ENCODE data around the gene ZNF277. TPM values are rescaled to one million over a fixed set of nuclear protein-coding genes. Genes with fewer than 3 reads are reported as not detected.

ZNF277 gene, protein sequence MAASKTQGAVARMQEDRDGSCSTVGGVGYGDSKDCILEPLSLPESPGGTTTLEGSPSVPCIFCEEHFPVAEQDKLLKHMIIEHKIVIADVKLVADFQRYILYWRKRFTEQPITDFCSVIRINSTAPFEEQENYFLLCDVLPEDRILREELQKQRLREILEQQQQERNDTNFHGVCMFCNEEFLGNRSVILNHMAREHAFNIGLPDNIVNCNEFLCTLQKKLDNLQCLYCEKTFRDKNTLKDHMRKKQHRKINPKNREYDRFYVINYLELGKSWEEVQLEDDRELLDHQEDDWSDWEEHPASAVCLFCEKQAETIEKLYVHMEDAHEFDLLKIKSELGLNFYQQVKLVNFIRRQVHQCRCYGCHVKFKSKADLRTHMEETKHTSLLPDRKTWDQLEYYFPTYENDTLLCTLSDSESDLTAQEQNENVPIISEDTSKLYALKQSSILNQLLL
- 28.3 TPM for polyA plus RNA-seq (2012; ENCODE audit: low read depth, missing spikeins)

DNA sequence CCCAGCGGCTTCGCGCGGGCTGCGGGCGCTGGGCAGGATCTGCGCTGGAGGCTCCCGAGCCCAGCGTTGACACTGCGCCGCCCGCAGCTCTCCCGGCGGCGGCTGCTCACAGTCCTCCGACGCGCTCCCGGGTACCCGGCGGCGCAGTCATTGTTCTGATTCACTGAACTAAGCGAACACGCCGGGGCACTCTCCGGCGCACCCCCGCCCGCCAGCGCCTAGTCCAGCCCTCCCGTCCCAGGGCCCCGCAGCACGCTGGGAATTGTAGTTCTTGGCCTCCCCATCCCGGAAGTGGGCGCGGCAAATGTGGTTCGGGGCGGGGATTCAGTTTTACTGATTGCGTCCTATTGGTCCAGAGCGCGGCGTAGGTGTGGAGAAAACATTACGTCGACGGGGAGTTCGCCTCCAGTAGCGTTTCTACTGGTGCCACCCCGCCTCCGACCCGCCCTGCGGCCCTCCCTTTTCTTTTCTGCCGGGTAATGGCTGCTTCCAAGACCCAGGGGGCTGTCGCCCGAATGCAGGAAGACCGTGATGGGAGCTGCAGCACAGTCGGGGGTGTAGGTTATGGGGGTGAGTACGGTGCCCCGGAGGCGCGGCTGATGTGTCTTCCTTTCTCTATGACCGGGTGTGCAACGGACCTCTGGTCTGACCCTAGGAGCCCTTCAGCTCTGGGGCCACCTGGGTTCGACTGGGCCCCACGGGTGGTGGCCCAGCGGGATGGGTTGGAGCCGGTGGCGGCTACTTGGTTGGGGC is at the start of gene ZNF277, which contains the start of gene DOCK4:
Gene ZNF277, plus strand, starts transcription at position 458 of the 753 bp plus-strand sequence. Its CDS starts 22 bp downstream, at position 480.
Gene DOCK4, minus strand, starts transcription at position 162 of the 753 bp plus-strand sequence. CDS start 261 bp downstream, outside the sequence.
- peak; percentile 95 for FAIRE-seq
- peak; percentile 82 for DNase-seq (ENCODE audit: insufficient read length, low spot score)
- no peak for TF ChIP-seq POLR2A (IDR thresholded peaks at IDR 0.05; ENCODE audit: low read depth, low read length)
- TF ChIP-seq TAF1 (IDR thresholded peaks at IDR 0.05; ENCODE audit: low read depth, low read length) = peak; percentile 72

DNA sequence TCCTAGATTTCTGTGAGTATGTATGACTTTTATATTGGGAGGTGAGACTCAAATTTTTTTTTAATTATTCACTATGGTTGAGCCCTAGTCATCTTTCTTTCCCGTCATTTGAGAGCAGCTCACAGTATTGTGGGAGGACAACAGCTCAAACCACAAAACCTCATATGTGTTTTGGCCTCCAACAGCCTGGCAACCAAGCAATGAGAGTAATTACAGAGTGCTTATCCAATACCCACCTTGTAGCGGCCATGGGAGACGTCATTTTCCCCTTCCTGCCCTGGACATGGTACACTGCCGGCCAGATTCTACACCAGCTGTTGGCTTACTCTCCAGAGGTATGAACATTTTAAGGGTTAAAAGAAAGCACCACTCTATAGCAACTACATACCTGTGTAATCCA is 49.4 kb upstream of the ZNF277 start:
- DNase-seq (ENCODE audit: insufficient read length, low spot score) (no peak), FAIRE-seq (peak; percentile 5)
- TF ChIP-seq POLR2AphosphoS5 (IDR thresholded peaks at IDR 0.05; ENCODE audit: low read depth, low read length) = no peak
- no peak for TF ChIP-seq POLR2A (IDR thresholded peaks at IDR 0.05; ENCODE audit: low read depth, low read length)
- TF ChIP-seq PAX5 (IDR thresholded peaks at IDR 0.05; ENCODE audit: insufficient read depth, low read length, severe bottlenecking) = no peak
- no peak for TF ChIP-seq POU2F2 (IDR thresholded peaks at IDR 0.05; ENCODE audit: low read depth, low read length)
- no peak for TF ChIP-seq SPI1 (IDR thresholded peaks at IDR 0.05; ENCODE audit: low read depth, low read length)
- no peak for TF ChIP-seq TAF1 (IDR thresholded peaks at IDR 0.05; ENCODE audit: low read depth, low read length)

DNA sequence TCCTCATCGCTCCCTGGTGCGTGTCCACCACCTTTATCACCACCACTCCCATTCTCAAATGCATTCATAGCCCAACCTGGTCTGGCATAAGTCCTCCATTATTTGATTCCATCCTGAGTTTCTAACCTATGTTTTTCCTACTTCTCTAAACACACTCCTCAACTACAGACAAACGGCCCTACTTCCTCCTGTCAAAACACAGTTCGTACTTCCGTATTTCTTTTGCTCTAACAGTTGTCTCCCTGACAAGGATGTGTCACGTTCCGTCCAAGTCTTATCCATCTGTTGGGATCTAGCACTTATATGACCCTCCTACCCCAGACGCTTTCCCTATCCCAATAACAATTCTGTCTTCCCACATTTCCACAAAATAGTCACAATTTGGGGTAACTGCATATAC is 47.1 kb upstream of the ZNF277 start:
- FAIRE-seq (no peak), DNase-seq (ENCODE audit: insufficient read length, low spot score) (no peak)
- TF ChIP-seq POU2F2 (IDR thresholded peaks at IDR 0.05; ENCODE audit: low read depth, low read length) (no peak), SPI1 (IDR thresholded peaks at IDR 0.05; ENCODE audit: low read depth, low read length) (no peak), TAF1 (IDR thresholded peaks at IDR 0.05; ENCODE audit: low read depth, low read length) (no peak), POLR2AphosphoS5 (IDR thresholded peaks at IDR 0.05; ENCODE audit: low read depth, low read length) (no peak), PAX5 (IDR thresholded peaks at IDR 0.05; ENCODE audit: insufficient read depth, low read length, severe bottlenecking) (no peak), POLR2A (IDR thresholded peaks at IDR 0.05; ENCODE audit: low read depth, low read length) (no peak)

DNA sequence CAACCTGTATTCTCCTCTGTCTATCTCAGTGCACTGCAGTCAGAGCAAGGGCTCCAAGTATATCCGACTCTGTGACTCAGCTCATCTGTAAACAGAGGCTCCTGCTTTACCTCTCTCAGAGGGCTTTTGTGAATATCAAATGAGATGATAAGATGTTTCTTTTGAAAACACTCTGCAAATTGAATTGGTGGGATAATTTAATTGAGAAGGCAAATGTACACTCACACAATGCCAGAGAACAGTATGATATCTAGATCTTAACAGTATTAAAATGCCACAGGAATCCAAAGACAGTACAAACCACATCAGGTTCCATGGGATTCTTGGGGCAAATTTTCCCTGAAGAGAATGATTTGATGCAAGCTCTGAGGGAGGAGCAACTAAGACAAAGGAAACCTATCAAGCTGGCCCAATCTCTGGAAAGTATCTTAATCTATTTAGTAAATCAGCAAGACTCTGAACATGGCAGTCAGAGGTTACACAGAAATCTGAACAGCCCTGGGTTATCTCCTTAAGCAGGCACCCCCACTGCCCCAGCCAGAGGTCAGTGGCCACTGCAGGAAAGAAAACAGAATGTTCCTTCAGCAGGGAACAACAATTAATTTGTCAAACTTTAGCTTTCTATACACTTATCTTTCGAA is 46.2 kb upstream of the ZNF277 start:
- DNase-seq (ENCODE audit: insufficient read length, low spot score) (no peak), FAIRE-seq (no peak)
- no peak for TF ChIP-seq TAF1 (IDR thresholded peaks at IDR 0.05; ENCODE audit: low read depth, low read length)
- TF ChIP-seq POLR2A (IDR thresholded peaks at IDR 0.05; ENCODE audit: low read depth, low read length) = no peak
- no peak for TF ChIP-seq PAX5 (IDR thresholded peaks at IDR 0.05; ENCODE audit: insufficient read depth, low read length, severe bottlenecking)
- TF ChIP-seq POU2F2 (IDR thresholded peaks at IDR 0.05; ENCODE audit: low read depth, low read length) = no peak
- no peak for TF ChIP-seq POLR2AphosphoS5 (IDR thresholded peaks at IDR 0.05; ENCODE audit: low read depth, low read length)
- no peak for TF ChIP-seq SPI1 (IDR thresholded peaks at IDR 0.05; ENCODE audit: low read depth, low read length)

DNA sequence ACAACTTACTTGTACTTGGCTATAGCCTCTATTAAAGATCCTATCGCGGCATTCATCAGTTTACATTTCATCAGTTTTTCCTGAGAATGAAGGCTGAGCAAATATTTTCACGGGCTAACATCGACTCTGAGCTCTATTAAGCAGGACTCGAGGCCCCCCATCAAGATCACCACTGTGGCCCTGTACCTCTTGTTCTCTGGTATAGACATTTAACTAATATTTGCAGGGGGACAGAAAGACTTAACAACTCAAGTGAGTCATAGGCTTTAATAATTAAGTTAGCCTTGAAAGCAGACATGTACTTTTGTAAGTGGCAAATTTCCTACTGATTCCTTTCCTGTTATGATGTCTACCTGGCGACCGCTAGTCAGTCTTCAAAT is 45.7 kb upstream of the ZNF277 start:
- DNase-seq (ENCODE audit: insufficient read length, low spot score) = no peak
- no peak for TF ChIP-seq SPI1 (IDR thresholded peaks at IDR 0.05; ENCODE audit: low read depth, low read length)
- TF ChIP-seq PAX5 (IDR thresholded peaks at IDR 0.05; ENCODE audit: insufficient read depth, low read length, severe bottlenecking) = no peak
- no peak for TF ChIP-seq POLR2A (IDR thresholded peaks at IDR 0.05; ENCODE audit: low read depth, low read length)
- TF ChIP-seq TAF1 (IDR thresholded peaks at IDR 0.05; ENCODE audit: low read depth, low read length) = no peak
- no peak for TF ChIP-seq POU2F2 (IDR thresholded peaks at IDR 0.05; ENCODE audit: low read depth, low read length)
- TF ChIP-seq POLR2AphosphoS5 (IDR thresholded peaks at IDR 0.05; ENCODE audit: low read depth, low read length) = no peak
- no peak for FAIRE-seq

DNA sequence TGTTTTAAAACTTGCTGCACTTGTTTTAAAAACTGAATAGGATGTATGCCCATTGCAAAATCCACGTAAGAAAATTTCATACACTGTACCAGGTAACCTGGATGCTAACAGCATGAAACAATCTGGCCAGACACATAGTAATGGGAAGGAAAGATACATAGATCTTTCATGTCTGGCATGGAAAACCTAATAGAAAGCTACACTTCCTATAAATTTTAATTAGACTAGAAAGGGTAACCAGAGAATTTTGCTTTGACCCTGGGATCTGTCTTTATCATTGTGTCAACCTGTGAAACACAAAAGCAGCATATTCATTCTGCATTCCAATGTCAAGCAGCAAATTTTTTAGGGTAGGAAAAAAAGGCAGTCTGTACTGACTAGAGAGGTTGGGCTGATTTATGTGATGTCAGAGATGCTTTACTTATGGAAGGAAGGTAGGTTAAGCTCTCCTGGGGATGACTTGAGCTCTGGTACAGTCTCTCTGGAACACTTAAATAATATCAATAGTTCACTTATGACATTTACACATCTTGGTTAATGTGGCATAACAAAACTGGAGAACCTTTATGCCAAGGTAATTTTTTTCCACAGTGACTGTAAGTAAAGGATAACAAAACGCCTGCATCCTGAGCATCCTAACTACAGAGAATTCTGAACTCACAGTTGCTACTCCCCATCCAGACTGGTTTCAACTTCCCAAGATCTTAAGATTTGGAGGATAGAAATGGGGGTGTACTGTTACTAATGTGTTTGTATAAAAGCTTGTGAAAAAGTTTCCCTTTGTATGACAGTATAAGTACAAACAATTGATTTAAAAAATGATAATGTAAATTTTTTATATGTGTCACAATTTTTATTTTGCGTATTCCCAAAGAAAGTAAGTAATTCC is 45.0 kb upstream of the ZNF277 start:
- TF ChIP-seq TAF1 (IDR thresholded peaks at IDR 0.05; ENCODE audit: low read depth, low read length) (no peak), POLR2AphosphoS5 (IDR thresholded peaks at IDR 0.05; ENCODE audit: low read depth, low read length) (no peak), PAX5 (IDR thresholded peaks at IDR 0.05; ENCODE audit: insufficient read depth, low read length, severe bottlenecking) (no peak), SPI1 (IDR thresholded peaks at IDR 0.05; ENCODE audit: low read depth, low read length) (no peak), POU2F2 (IDR thresholded peaks at IDR 0.05; ENCODE audit: low read depth, low read length) (no peak), POLR2A (IDR thresholded peaks at IDR 0.05; ENCODE audit: low read depth, low read length) (no peak)
- DNase-seq (ENCODE audit: insufficient read length, low spot score) = no peak
- FAIRE-seq = no peak

DNA sequence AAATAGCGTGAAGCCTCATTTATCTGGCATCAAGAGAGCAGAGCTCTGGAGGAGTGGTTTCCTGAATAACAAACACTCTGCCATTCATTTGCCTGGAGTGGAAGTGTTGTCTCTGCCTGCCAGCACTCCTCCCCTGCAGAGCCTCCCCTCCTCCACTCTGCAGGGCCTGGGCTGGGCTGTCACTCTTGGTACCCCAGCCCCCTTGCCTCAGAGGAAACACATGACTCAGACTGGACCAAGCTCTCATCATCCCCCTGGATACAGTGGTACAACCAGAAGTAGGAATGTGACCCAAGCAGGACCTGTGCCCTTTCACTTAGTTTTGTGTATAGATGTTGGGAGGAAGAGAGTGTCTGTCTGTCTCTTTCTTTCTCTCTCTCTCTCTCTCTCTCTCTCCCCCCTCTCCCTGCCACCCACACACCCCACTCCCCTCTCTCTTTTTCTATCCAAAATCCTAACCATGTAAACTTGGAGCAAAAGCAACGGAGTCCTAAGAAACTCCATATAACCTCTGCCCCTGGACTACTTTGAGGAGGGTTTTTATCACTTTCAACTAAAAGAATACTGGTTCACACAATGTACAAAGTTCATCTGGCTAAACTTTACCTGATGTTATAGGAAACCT is 44.2 kb upstream of the ZNF277 start:
- TF ChIP-seq TAF1 (IDR thresholded peaks at IDR 0.05; ENCODE audit: low read depth, low read length) (no peak), PAX5 (IDR thresholded peaks at IDR 0.05; ENCODE audit: insufficient read depth, low read length, severe bottlenecking) (no peak), POU2F2 (IDR thresholded peaks at IDR 0.05; ENCODE audit: low read depth, low read length) (no peak), SPI1 (IDR thresholded peaks at IDR 0.05; ENCODE audit: low read depth, low read length) (no peak), POLR2A (IDR thresholded peaks at IDR 0.05; ENCODE audit: low read depth, low read length) (no peak), POLR2AphosphoS5 (IDR thresholded peaks at IDR 0.05; ENCODE audit: low read depth, low read length) (no peak)
- DNase-seq (ENCODE audit: insufficient read length, low spot score) = no peak
- FAIRE-seq = no peak
